Measurements from ENCODE around the gene GYPA. TPM values are rescaled to one million over a fixed set of nuclear protein-coding genes. Genes with fewer than 3 reads are reported as not detected.
"Not testable (repeated sequence)": the region's sequence is repeated elsewhere in the genome, so short reads cannot be mapped to it uniquely, and the experiment has no call there.

The GYPA gene
- total RNA-seq, 2 donors from 2014 or later, result not detected

GRCh38 chr4:144078746-144079145 lies 61.8 kb downstream of the GYPA start:
- WGBS, 2 donors, result 34 to 47% methylated on average over 2 of the region's 2 CpGs
- H3K36me3 ChIP-seq (replicated peaks in 1 of 2; ENCODE audit: insufficient read depth in 1 of 2, low read depth in 2 of 2); ATAC-seq; H3K27me3 ChIP-seq; intact Hi-C loops (cut with DNase I); DNase-seq; H3K4me3 ChIP-seq; H3K4me1 ChIP-seq; H3K9me3 ChIP-seq; H3K27ac ChIP-seq: not testable (repeated sequence)

- H3K4me3 ChIP-seq; DNase-seq; intact Hi-C loops (cut with DNase I); H3K27me3 ChIP-seq; H3K36me3 ChIP-seq (replicated peaks in 1 of 2; ENCODE audit: insufficient read depth in 1 of 2, low read depth in 2 of 2); ATAC-seq; H3K9me3 ChIP-seq; H3K4me1 ChIP-seq; H3K27ac ChIP-seq: not testable (repeated sequence)
Measured at GRCh38 chr4:144061556-144061955, 79.0 kb downstream of the GYPA start.

- WGBS, 2 donors, result 45 to 49% methylated on average over 3 of the region's 3 CpGs
- H3K36me3 ChIP-seq (replicated peaks in 1 of 2; ENCODE audit: insufficient read depth in 1 of 2, low read depth in 2 of 2); H3K9me3 ChIP-seq; ATAC-seq; H3K27me3 ChIP-seq; H3K4me3 ChIP-seq; DNase-seq; H3K4me1 ChIP-seq; intact Hi-C loops (cut with DNase I); H3K27ac ChIP-seq: not testable (repeated sequence)
Measured at GRCh38 chr4:144060234-144060859, 80.2 kb downstream of the GYPA start.

Other genes with a start within 250 kb of the GYPA start
- gene GYPE, start 235.2 kb downstream of the GYPA start, total RNA-seq, result not detected
- gene GYPB, start 121.3 kb downstream of the GYPA start, total RNA-seq, result not detected

Data from body of pancreas (tissue), 4 donors.